Nephron (organoid): Measurements from ENCODE around the gene RASA1.
A peak's percentile ranks its signal among the peaks of the same experiment; 100 is the strongest.

Experiments
- H3K27ac Mint-ChIP-seq, 3 experiments: 2 replicates each; pipeline ENCODE4 v1.8.0; 2020; ENCODE audit warnings: mixed read lengths in 3 of 3, mild to moderate bottlenecking in 2 of 3, moderate library complexity in 1 of 3
- H3K27me3 Mint-ChIP-seq: 2 replicates; pipeline ENCODE4 v1.8.0; 2021; ENCODE audit warnings: low read depth, mild to moderate bottlenecking, moderate library complexity, mixed read lengths
- H3K36me3 Mint-ChIP-seq: 2 replicates; pipeline ENCODE4 v1.8.0; 2020; ENCODE audit warnings: low read depth, mixed read lengths
- H3K4me1 Mint-ChIP-seq: 2 replicates; pipeline ENCODE4 v1.8.0; 2020; ENCODE audit warnings: mixed read lengths
- H3K4me3 Mint-ChIP-seq, 3 experiments: 2 replicates each; pipeline ENCODE4 v1.8.0; 2020; ENCODE audit warnings: mild to moderate bottlenecking in 3 of 3, mixed read lengths in 3 of 3, moderate library complexity in 2 of 3
- H3K9me3 Mint-ChIP-seq: 2 replicates; pipeline ENCODE4 v1.8.0; 2020; ENCODE audit warnings: mixed read lengths
- TF ChIP-seq, protein P1 (sequence below), 3 experiments: fragments of 200-600 bp; sonication (generic); IDR thresholded peaks; one replicate each; pipeline ENCODE4 v1.5.0; 2021; ENCODE audit warnings: antibody characterized with exemption in 3 of 3; ENCODE audit not compliant: unreplicated experiment in 3 of 3

Gene RASA1

DNA sequence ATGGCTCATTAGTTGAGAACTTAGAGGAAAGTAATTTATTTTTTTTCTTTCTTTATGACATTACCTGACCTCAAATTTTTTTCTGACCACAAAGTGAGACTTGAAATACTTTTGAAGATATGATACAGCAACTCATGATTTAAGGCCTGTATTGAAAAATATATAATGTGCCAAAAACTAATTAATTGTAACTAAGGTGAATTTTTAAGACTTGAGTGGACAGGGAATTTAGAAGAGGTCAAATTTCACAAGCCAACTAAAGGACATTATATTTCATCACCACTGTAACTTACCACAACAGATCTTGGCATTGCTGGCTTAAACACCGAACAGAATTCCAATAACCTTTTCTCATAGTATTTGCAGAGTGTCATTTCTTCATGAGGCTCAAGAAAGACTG is 143.2 kb downstream of the RASA1 start:
- TF ChIP-seq, protein P1, sequence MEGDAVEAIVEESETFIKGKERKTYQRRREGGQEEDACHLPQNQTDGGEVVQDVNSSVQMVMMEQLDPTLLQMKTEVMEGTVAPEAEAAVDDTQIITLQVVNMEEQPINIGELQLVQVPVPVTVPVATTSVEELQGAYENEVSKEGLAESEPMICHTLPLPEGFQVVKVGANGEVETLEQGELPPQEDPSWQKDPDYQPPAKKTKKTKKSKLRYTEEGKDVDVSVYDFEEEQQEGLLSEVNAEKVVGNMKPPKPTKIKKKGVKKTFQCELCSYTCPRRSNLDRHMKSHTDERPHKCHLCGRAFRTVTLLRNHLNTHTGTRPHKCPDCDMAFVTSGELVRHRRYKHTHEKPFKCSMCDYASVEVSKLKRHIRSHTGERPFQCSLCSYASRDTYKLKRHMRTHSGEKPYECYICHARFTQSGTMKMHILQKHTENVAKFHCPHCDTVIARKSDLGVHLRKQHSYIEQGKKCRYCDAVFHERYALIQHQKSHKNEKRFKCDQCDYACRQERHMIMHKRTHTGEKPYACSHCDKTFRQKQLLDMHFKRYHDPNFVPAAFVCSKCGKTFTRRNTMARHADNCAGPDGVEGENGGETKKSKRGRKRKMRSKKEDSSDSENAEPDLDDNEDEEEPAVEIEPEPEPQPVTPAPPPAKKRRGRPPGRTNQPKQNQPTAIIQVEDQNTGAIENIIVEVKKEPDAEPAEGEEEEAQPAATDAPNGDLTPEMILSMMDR (IDR thresholded peaks at IDR 0.05; ENCODE audit: unreplicated experiment in 3 of 3), result no peak
- no peaks in the 10 kb centered on the region for H3K9me3 Mint-ChIP-seq
- H3K4me1 Mint-ChIP-seq, result peaks cover 23% of the 10 kb centered on the region
- peak overlapping the region in 1 of 3 experiments; percentile 68 for H3K27ac Mint-ChIP-seq
- H3K36me3 Mint-ChIP-seq, result peaks cover 41% of the 10 kb centered on the region
- no peaks in the 10 kb centered on the region for H3K27me3 Mint-ChIP-seq
- H3K4me3 Mint-ChIP-seq, result peak overlapping the region; percentile 82 to 90 (median 85)

DNA sequence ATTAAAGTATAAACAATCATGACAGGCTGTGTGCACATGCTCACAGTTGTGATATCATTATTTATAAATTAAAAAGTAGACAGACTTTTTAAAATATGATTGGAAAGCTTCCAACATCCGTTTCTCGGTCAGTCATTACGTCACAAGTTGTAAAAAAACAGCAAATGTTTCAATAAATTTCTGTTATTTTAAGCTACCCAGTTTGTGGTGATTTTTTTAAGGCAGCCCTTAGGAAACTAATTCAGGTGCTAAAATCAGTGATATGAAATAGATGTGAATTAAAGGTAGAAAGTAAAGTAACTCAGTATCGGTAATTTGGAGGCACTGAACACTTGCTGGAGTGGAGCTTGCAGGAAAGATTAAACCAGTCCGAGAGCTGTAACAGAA is 143.9 kb downstream of the RASA1 start:
- peaks cover 34% of the 10 kb centered on the region for H3K36me3 Mint-ChIP-seq
- H3K4me3 Mint-ChIP-seq, result peak overlapping the region; percentile 86 to 93 (median 91)
- H3K4me1 Mint-ChIP-seq, result peaks cover 23% of the 10 kb centered on the region
- TF ChIP-seq, protein P1 (IDR thresholded peaks at IDR 0.05; ENCODE audit: unreplicated experiment in 3 of 3), result no peak
- H3K9me3 Mint-ChIP-seq, result no peaks in the 10 kb centered on the region
- peak overlapping the region; percentile 86 to 97 (median 94) for H3K27ac Mint-ChIP-seq
- H3K27me3 Mint-ChIP-seq, result no peaks in the 10 kb centered on the region

DNA sequence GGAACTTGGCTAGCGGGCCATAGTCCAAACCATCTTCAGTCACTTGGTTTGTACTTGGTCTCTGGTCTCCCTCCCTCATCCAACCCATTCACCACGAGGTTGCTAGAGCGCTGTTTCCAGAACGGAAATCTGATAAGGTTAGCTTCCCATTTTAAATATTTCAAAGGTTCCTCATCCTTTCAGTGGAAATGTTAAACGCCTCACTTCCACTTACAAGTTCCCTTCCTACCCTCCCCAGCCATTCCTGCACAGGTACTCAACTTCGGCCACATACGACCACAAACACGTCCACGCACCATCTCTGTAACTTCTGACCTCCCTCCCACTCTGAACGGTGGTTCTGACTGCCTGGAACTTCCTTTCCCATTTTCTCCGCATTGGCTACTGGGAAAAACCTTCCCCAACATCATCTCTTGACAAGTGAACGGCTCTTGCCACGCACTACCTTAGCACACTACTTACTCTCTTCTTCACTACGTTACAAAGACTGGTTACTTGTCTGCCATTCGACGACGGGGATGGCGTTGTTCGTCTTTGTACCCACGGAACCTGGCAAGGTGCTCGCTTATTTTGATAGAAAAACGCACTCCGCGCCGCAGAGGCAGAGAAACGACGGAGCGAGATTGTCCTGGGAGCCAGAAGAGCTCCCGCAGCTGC is 144.4 kb downstream of the RASA1 start:
- TF ChIP-seq, protein P1 (IDR thresholded peaks at IDR 0.05; ENCODE audit: unreplicated experiment in 3 of 3), result no peak
- H3K27me3 Mint-ChIP-seq, result no peaks in the 10 kb centered on the region
- peaks cover 23% of the 10 kb centered on the region for H3K4me1 Mint-ChIP-seq
- peak overlapping the region; percentile 86 to 97 (median 94) for H3K27ac Mint-ChIP-seq
- H3K4me3 Mint-ChIP-seq, result peak overlapping the region; percentile 86 to 93 (median 91)
- H3K36me3 Mint-ChIP-seq, result peaks cover 29% of the 10 kb centered on the region
- no peaks in the 10 kb centered on the region for H3K9me3 Mint-ChIP-seq

- Mint-ChIP-seq H3K27me3 (no peaks in the 10 kb centered on the region), H3K36me3 (peaks cover 22% of the 10 kb centered on the region), H3K4me1 (peaks cover 23% of the 10 kb centered on the region), H3K4me3 (peak within 1 kb of the TSS; percentile 86 to 93 (median 91)), H3K27ac (peak within 1 kb of the TSS; percentile 86 to 97 (median 94)), H3K9me3 (no peaks in the 10 kb centered on the region)
- TF ChIP-seq, protein P1 (IDR thresholded peaks at IDR 0.05; ENCODE audit: unreplicated experiment in 3 of 3), result no peak
Observed at GRCh38 chr5:87412630-87413342, 145.1 kb downstream of the RASA1 start, which contains the start of gene CCNH. Gene CCNH, minus strand, starts transcription at chr5:87412930. Its CDS starts 136 bp downstream, at chr5:87412794.

GRCh38 chr5:87413343-87413645 is 145.6 kb downstream of the RASA1 start:
- Mint-ChIP-seq H3K27ac (peak overlapping the region; percentile 86 to 97 (median 94)), H3K27me3 (no peaks in the 10 kb centered on the region), H3K36me3 (peaks cover 17% of the 10 kb centered on the region), H3K4me3 (peak overlapping the region; percentile 86 to 93 (median 91)), H3K9me3 (no peaks in the 10 kb centered on the region), H3K4me1 (peaks cover 23% of the 10 kb centered on the region)
- TF ChIP-seq, protein P1 (IDR thresholded peaks at IDR 0.05; ENCODE audit: unreplicated experiment in 3 of 3), result no peak
